HEK293T (cell line): ENCODE results near the gene CDCA5.

Source experiments
- BHLHE40 ChIP-seq: fragments of 450-650 bp; IDR thresholded peaks from 2 replicates; pipeline ENCODE4 v1.6.1; 2016; ENCODE audit warnings: mild to moderate bottlenecking, moderate library complexity, borderline replicate concordance
- CTBP1 ChIP-seq: fragments of 450-650 bp; IDR thresholded peaks from 2 replicates; pipeline ENCODE4 v1.6.1; 2016; ENCODE audit warnings: borderline replicate concordance
- ELF4 ChIP-seq: fragments of 450-650 bp; IDR thresholded peaks from 2 replicates; pipeline ENCODE4 v1.6.1; 2017; ENCODE audit warnings: antibody characterized with exemption
- FOXA1 ChIP-seq: fragments of 450-650 bp; IDR thresholded peaks from 2 replicates; pipeline ENCODE4 v1.6.1; 2016; ENCODE audit warnings: mild to moderate bottlenecking
- FOXM1 ChIP-seq: fragments of 450-650 bp; IDR thresholded peaks from 2 replicates; pipeline ENCODE4 v1.6.1; 2017; ENCODE audit warnings: mild to moderate bottlenecking, borderline replicate concordance
- HDGF ChIP-seq: fragments of 450-650 bp; IDR thresholded peaks from 2 replicates; pipeline ENCODE4 v1.6.1; 2017; ENCODE audit warnings: antibody characterized with exemption, borderline replicate concordance
- L3MBTL2 ChIP-seq: fragments of 450-650 bp; conservative IDR thresholded peaks from 2 replicates; pipeline ENCODE4 v1.6.1; 2016; ENCODE audit warnings: mild to moderate bottlenecking
- SP1 ChIP-seq: fragments of 450-650 bp; IDR thresholded peaks from 2 replicates; pipeline ENCODE4 v1.6.1; 2017
- SUZ12 ChIP-seq: fragments of 450-650 bp; IDR thresholded peaks from 2 replicates; pipeline ENCODE4 v1.6.1; 2016; ENCODE audit warnings: mild to moderate bottlenecking
- TF ChIP-seq, protein P1 (sequence below): fragments of 450-650 bp; IDR thresholded peaks from 2 replicates; pipeline ENCODE4 v1.6.1; 2016

DNA sequence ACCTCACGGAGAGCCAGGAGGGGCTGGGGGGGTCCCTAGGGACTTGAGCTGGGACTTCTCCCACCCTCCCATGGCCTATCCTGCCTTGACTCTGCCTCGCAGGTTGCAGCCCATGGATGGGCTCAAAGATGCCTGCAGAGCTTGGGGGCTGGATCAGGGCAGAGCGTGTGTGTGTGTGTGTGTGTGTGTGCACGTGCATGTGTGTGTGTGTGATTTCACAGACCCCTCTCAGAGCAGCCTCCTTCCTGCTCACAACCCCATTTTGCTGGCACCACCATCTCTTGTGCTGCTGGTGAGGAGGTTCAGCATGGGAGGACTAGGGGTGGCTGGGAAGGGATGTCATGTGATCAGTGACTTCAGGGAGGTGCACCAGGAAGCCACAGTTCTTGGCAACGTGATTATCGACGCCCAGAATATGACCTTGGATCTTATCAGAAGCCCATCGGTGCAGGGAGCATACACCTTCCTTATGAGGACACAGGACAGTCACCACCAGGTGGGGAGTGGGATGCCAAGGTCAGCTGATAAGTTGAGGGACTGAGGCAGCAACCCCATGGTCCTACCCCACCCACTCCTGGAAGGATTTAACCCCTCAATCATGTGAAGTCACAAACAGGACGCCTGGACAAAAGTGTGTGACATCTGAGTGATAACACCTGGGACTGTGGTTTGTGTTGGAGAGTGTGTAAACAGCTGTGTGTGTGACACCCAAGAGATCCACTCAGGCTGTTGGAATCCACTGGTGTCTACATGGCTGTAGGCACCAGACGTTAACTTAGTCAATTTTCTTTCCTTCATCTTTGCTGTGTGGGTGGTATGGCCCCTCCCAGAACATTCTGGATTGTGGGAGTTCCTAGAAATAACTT, 23.6 kb downstream of the CDCA5 start:
- TF ChIP-seq L3MBTL2 (no peak), FOXM1 (no peak), SP1 (no peak), FOXA1 (no peak), ELF4 (no peak), CTBP1 (no peak), BHLHE40 (no peak), HDGF (no peak), SUZ12 (no peak)
- TF ChIP-seq, protein P1, sequence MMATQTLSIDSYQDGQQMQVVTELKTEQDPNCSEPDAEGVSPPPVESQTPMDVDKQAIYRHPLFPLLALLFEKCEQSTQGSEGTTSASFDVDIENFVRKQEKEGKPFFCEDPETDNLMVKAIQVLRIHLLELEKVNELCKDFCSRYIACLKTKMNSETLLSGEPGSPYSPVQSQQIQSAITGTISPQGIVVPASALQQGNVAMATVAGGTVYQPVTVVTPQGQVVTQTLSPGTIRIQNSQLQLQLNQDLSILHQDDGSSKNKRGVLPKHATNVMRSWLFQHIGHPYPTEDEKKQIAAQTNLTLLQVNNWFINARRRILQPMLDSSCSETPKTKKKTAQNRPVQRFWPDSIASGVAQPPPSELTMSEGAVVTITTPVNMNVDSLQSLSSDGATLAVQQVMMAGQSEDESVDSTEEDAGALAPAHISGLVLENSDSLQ = no peak
